NCI-H128 (cell line): ENCODE data around the gene FZD10.

Experiments
- DNase-seq: peaks from one replicate; lab custom pipeline; 2025; ENCODE audit not compliant: unreplicated experiment; lab: John Stamatoyannopoulos, UW

Gene FZD10, protein sequence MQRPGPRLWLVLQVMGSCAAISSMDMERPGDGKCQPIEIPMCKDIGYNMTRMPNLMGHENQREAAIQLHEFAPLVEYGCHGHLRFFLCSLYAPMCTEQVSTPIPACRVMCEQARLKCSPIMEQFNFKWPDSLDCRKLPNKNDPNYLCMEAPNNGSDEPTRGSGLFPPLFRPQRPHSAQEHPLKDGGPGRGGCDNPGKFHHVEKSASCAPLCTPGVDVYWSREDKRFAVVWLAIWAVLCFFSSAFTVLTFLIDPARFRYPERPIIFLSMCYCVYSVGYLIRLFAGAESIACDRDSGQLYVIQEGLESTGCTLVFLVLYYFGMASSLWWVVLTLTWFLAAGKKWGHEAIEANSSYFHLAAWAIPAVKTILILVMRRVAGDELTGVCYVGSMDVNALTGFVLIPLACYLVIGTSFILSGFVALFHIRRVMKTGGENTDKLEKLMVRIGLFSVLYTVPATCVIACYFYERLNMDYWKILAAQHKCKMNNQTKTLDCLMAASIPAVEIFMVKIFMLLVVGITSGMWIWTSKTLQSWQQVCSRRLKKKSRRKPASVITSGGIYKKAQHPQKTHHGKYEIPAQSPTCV

DNA sequence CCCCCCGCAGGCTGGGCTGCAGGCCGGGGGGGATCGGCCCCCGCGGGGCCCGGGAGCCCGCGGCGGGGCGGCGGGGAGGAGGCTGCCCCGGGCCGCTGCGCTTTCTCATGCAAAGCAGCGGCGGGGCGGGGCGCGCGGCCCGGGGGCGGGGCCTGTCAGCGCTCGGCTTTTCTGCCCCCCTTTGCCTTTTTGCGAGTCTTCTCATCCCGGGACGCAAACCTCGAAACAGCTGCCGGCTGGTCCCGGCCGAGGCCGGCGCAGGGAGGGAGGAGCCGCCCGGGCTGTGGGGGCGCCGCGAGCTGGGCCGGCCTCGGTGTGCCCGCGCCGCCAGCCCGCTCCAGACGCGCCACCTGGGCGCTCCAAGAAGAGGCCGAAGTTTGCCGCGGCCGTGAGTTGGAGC, at the start of gene FZD10:
Gene FZD10 (plus strand): TSS at position 198 of the 400 bp plus-strand sequence. CDS start 479 bp downstream, outside the sequence.
- no peak for DNase-seq

DNA sequence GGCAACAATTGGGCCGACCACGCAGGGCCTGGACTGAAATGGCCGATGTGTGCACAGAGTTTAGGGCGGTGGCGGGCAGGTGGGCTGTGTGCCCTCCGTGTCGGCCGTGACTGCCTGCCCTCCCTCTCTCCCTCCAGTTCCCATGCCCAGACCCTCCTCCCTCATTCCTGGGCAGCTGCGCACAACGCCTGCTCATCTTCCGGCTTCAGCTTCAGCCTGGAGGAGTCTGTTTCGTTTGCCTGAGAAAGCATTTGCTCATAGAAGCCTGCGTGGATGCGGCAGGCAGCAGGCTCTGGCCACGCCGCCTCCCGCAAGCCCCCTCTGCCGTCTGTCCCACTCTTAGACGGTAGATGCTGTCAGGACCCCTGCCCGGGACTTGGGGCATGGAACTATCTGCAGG, 47.3 kb upstream of the FZD10 start:
- no peak for DNase-seq

DNA sequence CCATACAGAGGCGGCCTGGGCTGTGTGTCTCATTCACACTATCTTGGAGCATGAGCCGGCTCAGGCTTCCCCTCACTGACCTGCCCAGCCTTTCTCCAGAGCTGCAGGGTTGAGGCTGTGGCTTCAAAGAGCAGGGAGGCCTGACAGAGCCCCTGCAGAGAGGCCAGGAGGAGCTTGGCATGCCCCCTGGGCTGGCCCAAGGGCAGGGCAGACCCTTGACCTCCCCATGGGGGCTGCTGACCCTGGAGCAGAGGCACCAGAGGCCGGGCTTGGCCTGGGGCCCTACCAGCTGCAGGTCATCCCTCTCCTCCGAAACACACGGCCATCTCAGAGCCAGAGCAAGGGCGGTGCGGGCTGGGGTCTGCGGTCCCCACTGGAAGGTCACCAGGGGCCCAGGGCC, 46.6 kb upstream of the FZD10 start:
- DNase-seq, result no peak

DNA sequence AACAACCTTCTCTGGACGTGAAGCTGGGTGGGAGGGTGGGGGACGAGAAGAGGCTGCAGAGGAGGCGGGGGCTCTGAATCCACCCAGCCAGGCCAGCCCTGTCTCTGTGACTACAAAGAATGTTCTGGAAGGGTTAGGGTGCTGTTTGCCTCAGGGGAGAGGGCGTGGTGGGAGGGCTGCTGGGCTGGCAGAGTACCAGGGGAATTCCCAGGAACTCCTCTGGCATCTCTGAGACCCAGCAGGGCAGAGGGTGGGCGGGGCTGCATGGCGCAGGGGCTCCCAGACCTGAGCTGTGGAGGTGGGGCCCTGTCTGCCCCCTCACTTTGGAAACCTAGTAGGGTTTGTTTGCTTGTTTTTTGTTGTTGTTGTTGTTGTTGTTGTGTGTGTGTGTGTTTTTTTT, 45.5 kb upstream of the FZD10 start:
- DNase-seq, result no peak

DNA sequence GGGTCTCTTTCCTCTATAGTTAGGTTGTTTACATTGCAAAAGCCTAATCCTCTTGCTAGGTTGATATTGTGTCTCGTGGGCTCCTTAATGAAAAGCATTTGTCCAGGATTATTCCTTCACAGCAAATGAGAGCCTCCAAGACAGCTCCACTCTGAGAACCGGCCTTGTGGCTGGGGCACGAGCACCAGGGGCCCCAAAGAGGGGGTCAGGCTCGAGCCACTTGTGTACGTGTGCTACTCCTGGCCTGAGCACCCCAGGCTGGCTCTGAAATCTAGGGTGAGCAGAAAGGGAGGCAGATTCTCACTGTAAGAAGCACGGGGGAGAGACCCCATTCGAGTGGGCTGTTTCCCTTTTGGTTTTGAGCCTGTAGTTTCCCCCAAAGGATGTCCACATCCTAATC, 45.0 kb upstream of the FZD10 start:
- DNase-seq, result no peak

DNA sequence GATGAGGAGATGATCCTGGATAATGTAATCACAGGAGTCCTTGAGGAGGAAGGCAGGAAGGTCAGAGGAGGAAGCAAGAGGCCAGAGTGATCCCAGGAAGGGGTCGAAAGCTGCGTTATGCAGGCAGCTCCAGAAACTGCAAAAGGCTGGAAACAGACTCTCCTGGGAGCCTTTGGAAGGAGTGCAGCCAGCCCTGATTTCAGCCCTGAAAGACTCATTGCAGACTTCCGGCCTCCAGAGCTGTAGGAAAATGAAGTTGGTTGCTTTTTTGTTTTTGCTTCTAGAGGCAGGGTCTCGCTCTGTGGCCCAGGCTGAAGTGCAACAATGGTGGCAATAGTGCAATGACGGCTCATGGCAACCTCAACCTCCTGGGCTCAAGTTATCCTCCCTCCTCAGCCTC, 44.6 kb upstream of the FZD10 start:
- no peak for DNase-seq

DNA sequence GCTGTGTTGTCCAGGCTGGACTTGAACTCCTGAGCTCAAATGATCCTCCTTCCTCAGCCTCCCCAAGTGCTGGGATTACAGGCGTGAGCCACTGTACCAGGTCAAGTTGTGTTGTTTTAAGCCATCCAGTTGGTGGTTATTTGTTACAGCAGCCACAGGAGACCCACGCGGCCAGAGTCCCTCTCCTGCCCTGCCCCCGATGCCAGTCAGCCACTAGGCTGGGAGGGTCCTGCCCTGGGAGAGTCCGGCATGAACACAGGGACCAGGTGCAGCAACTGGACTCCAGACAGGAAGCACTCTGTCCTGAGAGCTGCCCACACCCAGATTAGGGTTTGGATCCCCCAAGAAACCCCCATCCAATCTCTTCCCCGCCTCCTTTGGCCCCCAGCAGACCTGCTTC, 44.1 kb upstream of the FZD10 start:
- DNase-seq, result no peak

DNA sequence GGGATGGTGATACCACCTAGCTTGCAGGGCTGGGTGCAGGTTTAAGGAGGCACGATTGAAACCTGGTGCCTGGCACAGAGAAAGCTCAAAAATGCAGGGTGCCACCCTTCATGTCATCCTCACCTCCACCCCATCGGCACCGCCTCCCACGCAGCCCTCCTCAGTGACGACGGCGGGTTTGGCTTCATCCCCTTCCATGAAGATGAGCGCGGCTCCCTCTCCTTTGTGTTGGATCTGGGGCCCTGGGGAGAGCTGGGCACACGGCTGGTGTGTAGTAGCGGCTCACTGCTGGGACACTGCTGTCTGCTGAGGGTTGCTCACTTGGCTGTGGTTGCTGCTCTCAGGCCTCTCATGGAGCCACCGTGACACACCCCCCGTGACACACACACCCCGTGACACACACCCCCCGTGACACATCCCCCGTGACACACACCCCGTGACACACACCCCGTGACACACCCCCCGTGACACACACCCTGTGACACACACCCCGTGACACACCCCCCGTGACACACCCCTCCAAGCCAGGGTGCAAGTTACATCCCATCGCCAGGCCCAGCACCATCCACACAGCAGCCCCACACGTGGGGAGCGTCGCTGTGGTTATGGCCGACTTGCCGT, 42.9 kb upstream of the FZD10 start:
- no peak for DNase-seq

DNA sequence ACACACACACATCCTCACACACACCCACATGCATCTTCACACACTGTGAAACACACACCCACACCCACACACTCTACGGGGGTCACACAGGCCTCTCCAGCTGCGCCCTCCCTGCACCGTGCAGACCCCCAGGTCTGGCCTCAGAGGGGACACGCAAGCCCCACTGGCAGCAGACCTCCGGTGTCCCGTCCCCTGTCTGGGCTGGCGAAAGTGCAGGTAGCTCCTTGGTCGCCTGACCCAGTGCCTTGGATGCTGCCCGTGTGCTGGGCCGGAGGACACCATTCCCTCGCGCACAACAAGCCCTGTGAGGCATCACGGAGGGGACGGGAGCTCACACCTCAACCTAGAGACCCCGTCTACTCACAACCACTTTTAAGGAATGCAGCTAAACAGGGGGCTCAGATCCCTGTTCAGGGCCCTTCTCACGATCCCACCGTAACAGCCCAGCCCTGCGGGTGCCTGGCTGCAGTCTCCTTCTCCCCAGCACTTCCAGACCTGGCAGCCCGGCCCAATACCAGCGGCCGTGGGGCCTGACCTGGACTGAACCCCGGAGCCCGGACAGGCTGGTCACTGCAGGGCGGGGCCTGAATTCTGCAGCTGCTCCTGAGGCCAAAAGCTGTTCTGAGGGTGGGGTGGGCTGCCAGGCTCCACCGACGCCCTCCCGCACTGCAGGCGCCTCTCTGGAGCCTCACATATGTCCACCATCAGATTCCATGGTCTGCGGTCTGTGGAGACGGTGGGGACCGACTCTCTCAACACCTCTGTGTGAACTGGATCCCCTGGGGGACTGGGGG, 42.1 kb upstream of the FZD10 start:
- DNase-seq, result no peak

DNA sequence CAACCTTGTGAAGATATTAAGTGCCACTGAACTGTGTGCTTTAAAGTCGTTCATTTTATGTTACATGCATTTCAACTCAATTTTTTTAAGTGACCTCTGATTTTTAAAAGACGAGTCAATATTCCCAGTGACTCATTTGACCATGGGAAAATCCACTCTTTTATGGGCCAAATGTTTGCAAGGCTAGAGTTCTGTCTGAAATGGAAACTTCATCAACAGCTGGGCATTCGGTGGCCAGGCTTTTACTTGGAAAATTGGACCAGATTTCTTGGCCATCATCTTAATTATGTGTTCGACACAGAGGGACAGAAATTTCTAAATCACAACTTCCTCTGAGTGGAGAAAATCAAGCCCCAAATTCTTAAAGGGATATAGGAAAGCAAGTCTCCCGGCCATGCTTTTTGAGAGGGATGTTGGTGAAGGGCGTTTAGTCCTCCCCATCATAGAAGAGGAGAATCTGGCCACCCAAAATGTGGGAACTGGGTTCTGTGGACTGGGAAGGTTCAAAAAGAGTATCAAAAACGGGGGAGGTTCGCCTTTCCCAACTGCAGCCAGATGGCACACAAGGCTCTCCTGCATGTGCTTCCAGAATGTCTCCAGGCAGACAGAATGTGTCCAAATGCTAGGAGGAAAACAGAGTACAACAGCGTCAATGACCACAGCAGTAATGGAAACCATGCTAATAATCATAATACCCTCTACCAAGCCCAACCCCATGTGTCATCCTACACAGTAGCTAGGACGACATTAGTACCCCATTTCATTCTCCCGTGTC, 40.9 kb upstream of the FZD10 start:
- DNase-seq, result no peak

DNA sequence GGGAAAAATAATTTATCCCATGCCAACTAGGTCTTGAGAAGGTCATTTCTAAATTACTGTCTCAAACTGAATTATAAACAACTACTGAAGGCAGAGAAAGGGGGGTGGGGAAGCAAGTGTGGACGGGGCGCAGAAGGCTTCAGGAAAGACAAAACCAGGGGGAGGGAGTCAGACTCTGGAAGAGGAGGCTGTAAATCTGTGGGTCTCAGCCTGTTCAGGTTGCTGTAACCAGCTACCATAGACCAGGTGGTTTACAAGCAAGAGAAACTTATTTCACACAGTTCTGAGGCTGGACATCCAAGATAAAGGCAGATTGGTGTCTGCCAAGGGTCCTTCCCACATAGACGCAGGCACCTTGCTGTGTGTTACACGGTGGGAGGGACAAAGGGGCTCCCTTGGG, 39.9 kb upstream of the FZD10 start:
- DNase-seq, result no peak

DNA sequence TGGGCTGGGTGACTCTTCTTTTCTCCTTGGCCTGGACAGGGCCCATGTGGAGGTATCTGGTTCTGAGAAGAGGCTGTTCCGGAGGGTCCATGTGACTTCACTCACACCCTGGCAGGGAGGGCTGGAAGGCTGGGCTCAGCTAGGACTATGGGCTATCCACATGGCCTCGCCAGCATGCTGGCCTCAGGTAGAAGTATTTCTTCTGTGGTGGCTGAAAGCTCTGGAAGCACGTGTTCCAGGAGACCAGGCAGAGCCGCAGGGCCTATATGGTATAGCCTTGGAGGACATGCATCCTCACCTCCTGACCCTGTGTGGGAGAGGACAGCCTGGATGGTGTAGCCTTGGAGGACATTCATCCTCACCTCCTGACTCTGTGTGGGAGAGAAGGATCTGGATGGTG, 38.2 kb upstream of the FZD10 start:
- DNase-seq, result no peak

DNA sequence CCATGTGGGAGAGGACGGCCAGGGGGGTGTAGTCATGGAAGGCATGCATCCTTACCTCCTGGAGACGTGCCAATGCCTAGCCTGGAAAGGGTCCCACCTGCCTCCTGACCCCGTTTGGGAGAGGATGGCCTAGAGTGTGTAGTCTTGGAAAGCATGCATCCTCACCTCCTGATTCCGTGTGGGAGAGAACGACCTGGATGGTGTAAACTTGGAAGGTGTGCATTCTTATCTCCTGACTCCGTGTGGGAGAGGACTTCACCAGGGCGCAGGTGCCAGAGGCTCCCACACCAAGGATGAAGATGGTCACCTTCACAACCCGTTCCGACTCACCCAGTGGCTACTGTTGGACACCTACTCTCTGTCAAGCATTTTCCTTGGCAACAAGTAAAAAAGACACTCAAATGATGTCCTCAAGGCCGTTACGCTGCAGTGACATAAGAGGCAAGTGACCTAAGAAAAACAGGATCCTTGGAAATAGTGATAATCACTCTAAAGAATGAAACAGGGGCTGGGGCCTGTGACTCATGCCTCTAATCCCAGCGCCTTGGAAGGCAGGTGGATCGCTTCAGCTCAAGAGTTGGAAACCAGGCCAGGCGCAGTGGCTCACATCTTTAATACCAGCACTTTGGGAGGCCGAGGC, 37.5 kb upstream of the FZD10 start:
- DNase-seq, result no peak

DNA sequence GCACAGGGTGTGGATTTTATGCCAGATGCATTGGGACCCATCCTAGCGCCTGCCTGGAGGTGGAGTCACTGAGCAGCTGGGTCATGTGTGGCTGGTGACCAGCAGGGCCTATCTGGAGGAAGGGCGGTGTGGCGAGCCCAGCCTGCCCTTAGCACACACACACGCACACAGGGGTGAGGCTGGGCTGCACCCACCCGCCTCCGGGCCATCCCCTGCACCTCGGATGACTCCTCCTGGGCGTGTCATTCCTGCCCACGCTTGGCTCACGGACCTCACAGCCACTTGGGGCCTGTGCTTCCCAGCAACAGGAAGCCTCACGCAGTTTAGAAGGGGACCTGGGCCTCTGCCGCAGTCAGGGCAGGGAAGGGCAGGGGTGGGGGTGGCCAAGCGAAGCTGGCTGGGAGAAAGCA, 36.2 kb upstream of the FZD10 start:
- no peak for DNase-seq

DNA sequence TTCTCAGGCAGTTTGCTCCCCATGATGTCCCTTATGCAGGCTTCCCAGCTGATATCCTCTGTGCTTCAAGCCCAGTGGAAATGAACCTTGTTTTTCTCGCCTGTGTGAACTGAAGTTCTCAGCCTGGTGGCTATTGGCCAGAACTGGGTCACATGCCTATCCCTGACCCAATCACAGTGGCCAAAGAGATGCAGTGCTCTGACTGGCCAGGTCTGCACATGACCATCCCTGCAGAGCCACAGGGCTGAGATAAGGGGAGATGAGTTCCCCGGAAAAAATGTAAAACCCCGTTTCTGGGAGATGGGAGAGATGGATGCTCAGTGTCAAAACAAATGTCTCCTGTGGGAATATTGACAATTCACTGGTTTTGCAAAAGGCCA, 34.7 kb upstream of the FZD10 start:
- no peak for DNase-seq

DNA sequence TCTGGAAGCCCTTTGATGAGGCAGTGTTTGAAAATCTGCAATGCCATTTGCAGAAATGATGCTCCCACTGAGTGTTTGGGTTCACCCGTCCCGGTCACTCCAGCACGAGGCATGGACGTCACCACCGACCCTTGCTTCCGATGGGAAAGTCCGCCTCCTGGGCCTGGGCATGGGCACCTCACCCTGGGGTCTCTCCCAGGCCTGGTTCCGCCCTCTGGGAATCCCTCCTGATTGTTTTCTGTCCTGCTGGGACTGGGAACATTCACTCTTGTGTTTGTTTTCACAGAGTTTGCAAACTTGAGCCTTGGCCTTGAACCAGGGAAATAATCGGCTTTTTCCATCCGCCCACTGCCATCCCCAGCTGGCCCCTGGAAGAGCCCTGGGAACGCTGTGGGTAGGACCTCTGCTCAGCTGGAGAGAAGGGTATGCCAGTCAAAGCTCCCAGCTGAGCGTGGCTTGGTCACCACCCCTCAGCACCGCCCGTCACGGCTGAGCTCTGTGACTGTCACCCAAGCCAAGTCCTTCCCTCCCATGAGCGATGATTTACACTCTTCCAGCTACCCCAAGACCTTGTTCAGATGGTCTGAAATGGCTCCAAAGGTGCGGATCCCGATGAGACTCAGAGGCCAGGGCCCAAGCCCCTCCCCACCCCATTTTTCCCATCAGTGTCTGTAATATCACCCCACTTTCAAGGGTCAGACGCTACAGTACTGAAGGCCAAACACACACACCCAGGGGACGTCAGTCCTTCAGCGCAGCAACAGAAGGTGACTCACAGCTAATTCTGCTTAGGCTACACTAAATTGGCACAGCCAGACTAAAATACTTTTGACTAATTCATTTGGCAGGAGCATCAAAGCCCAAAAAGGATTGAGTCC, 34.1 kb upstream of the FZD10 start:
- DNase-seq, result no peak

DNA sequence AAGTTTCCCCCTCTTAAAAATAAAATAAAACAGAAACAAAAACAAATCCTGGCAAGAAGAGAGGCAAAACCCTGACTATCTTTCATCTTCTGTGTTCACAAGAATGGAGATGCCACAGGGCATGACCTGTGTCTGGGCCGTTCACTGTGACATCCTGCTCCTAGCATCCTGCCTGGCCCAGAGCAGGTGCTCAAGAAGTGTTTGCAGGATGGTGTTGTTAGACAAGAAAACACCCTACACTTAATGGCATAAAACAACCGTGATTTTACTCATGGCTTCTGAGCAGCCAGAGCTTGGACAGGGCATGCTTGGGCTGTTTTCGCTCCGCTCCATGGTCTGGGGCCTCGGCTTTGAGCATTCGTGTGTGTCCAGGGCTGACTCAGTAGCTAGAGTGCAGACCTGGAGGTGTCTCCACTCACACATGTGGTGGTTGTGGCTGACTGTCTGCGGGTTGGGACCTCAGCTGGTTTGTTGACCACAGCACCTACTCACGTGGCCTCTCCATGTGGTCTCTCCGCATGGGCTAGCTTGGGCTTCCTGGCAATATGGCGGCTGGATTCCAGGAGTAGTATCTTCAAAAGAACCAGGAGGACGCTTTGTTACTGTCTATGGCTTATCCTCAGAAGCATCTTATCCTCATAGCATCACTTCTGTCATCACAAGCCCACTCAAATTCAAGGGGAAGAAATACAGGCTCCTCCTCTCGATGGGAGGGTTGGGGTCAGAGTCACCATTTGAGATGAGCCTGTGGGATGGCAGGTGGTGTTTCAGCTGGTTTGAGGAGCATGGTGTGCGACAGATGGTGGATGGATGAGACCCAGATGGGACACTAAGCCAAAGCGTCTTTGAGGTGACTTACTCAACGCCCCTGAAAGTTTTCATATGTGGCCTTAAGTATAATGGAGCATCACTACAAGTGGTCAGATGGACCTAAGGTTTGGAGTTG, 33.2 kb upstream of the FZD10 start:
- DNase-seq, result no peak

DNA sequence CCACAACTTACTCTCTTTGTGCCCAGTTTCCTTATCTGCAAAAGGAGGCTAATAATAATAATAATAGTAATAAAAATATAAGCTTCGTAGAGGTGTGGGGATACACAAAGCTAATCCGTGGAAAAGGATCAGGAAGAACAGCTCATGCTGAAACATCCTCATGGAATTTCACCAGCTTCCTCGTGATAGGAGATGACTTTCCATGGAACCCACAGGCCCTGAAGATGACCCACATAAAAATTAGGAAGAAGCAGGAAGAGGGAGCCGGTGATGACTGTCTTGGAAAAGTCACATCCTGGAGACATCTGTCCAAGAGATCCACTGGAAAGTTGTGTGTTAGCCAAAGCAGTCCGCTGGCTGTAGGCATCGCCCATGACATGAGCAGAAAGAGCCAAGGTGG, 31.9 kb upstream of the FZD10 start:
- DNase-seq, result no peak
